ENCODE measurements around the gene BANP.

- no peak for TF ChIP-seq CTCF (IDR thresholded peaks at IDR 0.05)
- TF ChIP-seq POLR2A (IDR thresholded peaks at IDR 0.05): no peak
Measured at GRCh38 chr16:88004391-88004790, 53.2 kb downstream of the BANP start.
